ENCODE data around the gene CCDC57. TPM values are rescaled to one million over a fixed set of nuclear protein-coding genes. Genes with fewer than 3 reads are reported as not detected.

The CCDC57 gene
- total and polyA plus RNA-seq, 2 experiments from 2014 or later = 15.7 to 29.8 TPM

GRCh38 chr17:82227629-82228277 is 15.1 kb upstream of the CCDC57 start:
- H3K27ac ChIP-seq = peak overlapping the region; percentile 86
- no peaks in the 10 kb centered on the region for H3K27me3 ChIP-seq
- H3K79me2 ChIP-seq = peaks cover 20% of the 10 kb centered on the region
- no peak overlapping the region for H3K4me3 ChIP-seq
- H3K4me1 ChIP-seq (ENCODE audit: insufficient read depth) = peaks cover 32% of the 10 kb centered on the region
- no peak for DNase-seq (ENCODE audit: low spot score)
- no peaks in the 10 kb centered on the region for H3K9me3 ChIP-seq (ENCODE audit: low read depth)
- no peaks in the 10 kb centered on the region for H3K9me2 ChIP-seq (replicated peaks; ENCODE audit: insufficient read depth)
- H4K20me1 ChIP-seq (ENCODE audit: insufficient read depth, poor library complexity, severe bottlenecking) = peaks cover 10% of the 10 kb centered on the region
- peak overlapping the region; percentile 99 for H3K4me2 ChIP-seq
- H3K36me3 ChIP-seq (replicated peaks; ENCODE audit: insufficient read depth, low read depth) = no peaks in the 10 kb centered on the region
- 84% methylated on average over 17 of the region's 18 CpGs for WGBS (ENCODE audit: low lambda C conversion rate, missing lambda C conversion rate)
- H2AFZ ChIP-seq = peak overlapping the region; percentile 92
- TF ChIP-seq EZH2 (IDR thresholded peaks at IDR 0.05; ENCODE audit: borderline replicate concordance) (no peak), CTCF (IDR thresholded peaks at IDR 0.05; ENCODE audit: poor library complexity) (no peak), EZH2phosphoT487 (IDR thresholded peaks at IDR 0.05; ENCODE audit: low read depth, severe bottlenecking, unreplicated experiment) (no peak)

GRCh38 chr17:82226809-82227628 is 14.4 kb upstream of the CCDC57 start:
- no peaks in the 10 kb centered on the region for H3K9me2 ChIP-seq (replicated peaks; ENCODE audit: insufficient read depth)
- peaks cover 20% of the 10 kb centered on the region for H3K79me2 ChIP-seq
- H3K27me3 ChIP-seq = no peaks in the 10 kb centered on the region
- no peak overlapping the region for H2AFZ ChIP-seq
- peaks cover 10% of the 10 kb centered on the region for H4K20me1 ChIP-seq (ENCODE audit: insufficient read depth, poor library complexity, severe bottlenecking)
- no peak overlapping the region for H3K4me3 ChIP-seq
- TF ChIP-seq EZH2phosphoT487 (IDR thresholded peaks at IDR 0.05; ENCODE audit: low read depth, severe bottlenecking, unreplicated experiment) (no peak), CTCF (IDR thresholded peaks at IDR 0.05; ENCODE audit: poor library complexity) (no peak), EZH2 (IDR thresholded peaks at IDR 0.05; ENCODE audit: borderline replicate concordance) (no peak)
- WGBS (ENCODE audit: low lambda C conversion rate, missing lambda C conversion rate) = 92% methylated on average over 16 of the region's 16 CpGs
- H3K36me3 ChIP-seq (replicated peaks; ENCODE audit: insufficient read depth, low read depth) = no peaks in the 10 kb centered on the region
- H3K4me1 ChIP-seq (ENCODE audit: insufficient read depth) = peaks cover 27% of the 10 kb centered on the region
- no peak overlapping the region for H3K27ac ChIP-seq
- H3K9me3 ChIP-seq (ENCODE audit: low read depth) = no peaks in the 10 kb centered on the region
- no peak overlapping the region for H3K4me2 ChIP-seq
- DNase-seq (ENCODE audit: low spot score) = no peak

- peaks cover 10% of the 10 kb centered on the region for H4K20me1 ChIP-seq (ENCODE audit: insufficient read depth, poor library complexity, severe bottlenecking)
- no peaks in the 10 kb centered on the region for H3K27me3 ChIP-seq
- H3K9me3 ChIP-seq (ENCODE audit: low read depth) = no peaks in the 10 kb centered on the region
- no peaks in the 10 kb centered on the region for H3K9me2 ChIP-seq (replicated peaks; ENCODE audit: insufficient read depth)
- TF ChIP-seq EZH2 (IDR thresholded peaks at IDR 0.05; ENCODE audit: borderline replicate concordance) (no peak), EZH2phosphoT487 (IDR thresholded peaks at IDR 0.05; ENCODE audit: low read depth, severe bottlenecking, unreplicated experiment) (no peak), CTCF (IDR thresholded peaks at IDR 0.05; ENCODE audit: poor library complexity) (no peak)
- no peak overlapping the region for H3K4me3 ChIP-seq
- H3K79me2 ChIP-seq = peaks cover 16% of the 10 kb centered on the region
- no peak for DNase-seq (ENCODE audit: low spot score)
- H3K4me2 ChIP-seq = no peak overlapping the region
- H2AFZ ChIP-seq = no peak overlapping the region
- H3K36me3 ChIP-seq (replicated peaks; ENCODE audit: insufficient read depth, low read depth) = no peaks in the 10 kb centered on the region
- WGBS (ENCODE audit: low lambda C conversion rate, missing lambda C conversion rate) = 93% methylated on average over 13 of the region's 15 CpGs
- no peak overlapping the region for H3K27ac ChIP-seq
- H3K4me1 ChIP-seq (ENCODE audit: insufficient read depth) = peaks cover 20% of the 10 kb centered on the region
These were observed 13.6 kb upstream of the CCDC57 start for GRCh38 chr17:82226146-82226808.

Measured in hepatocyte (in vitro differentiated cells).